Spleen (tissue), 7 donors: Measurements from ENCODE around the gene LYRM4.

Experiments
- POLR2AphosphoS5 ChIP-seq, 3 donors: sonication (generic); formaldehyde crosslinking; IDR thresholded peaks; one replicate each; pipeline ENCODE4 v1.5.1; 2017; ENCODE audit warnings: antibody characterized with exemption in 3 of 3
- TF ChIP-seq, protein P1 (sequence below), 11 experiments: fragments of 200-600 bp in 7 of 11; fragments of 450-650 bp in 4 of 11; sonication (generic) in 4 of 11; IDR thresholded peaks in 8 of 11; conservative IDR thresholded peaks in 3 of 11; 1 replicate in 7 of 11; 2 replicates in 4 of 11; pipeline versions ENCODE4 v1.4.0 to v1.8.0; 2016 to 2021; ENCODE audit warnings: antibody characterized with exemption in 11 of 11, inconsistent platforms in 4 of 11, mild to moderate bottlenecking in 1 of 11
- donor health status: DM: no; HTN: no; CAD: no; lungs with moderate emphysema.
- donor health status: DM: no; HTN: no; CAD: no.
- donor health status: DM: no; HTN: no; CAD: no.

GRCh38 chr6:5278565-5279120 is 17.9 kb upstream of the LYRM4 start:
- TF ChIP-seq, protein P1, sequence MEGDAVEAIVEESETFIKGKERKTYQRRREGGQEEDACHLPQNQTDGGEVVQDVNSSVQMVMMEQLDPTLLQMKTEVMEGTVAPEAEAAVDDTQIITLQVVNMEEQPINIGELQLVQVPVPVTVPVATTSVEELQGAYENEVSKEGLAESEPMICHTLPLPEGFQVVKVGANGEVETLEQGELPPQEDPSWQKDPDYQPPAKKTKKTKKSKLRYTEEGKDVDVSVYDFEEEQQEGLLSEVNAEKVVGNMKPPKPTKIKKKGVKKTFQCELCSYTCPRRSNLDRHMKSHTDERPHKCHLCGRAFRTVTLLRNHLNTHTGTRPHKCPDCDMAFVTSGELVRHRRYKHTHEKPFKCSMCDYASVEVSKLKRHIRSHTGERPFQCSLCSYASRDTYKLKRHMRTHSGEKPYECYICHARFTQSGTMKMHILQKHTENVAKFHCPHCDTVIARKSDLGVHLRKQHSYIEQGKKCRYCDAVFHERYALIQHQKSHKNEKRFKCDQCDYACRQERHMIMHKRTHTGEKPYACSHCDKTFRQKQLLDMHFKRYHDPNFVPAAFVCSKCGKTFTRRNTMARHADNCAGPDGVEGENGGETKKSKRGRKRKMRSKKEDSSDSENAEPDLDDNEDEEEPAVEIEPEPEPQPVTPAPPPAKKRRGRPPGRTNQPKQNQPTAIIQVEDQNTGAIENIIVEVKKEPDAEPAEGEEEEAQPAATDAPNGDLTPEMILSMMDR (IDR thresholded peaks at IDR 0.05 in 8 of 11, conservative IDR thresholded peaks at IDR 0.05 in 3 of 11), result no peak
- TF ChIP-seq POLR2AphosphoS5 (IDR thresholded peaks at IDR 0.05), result no peak
